GM12892 (cell line): ENCODE results near the gene SHH.

ENCODE experiments used
- POLR2A ChIP-seq: IDR thresholded peaks from 2 replicates; pipeline ENCODE4 v1.6.1; 2011; ENCODE audit warnings: low read depth, low read length, control low read depth
- POLR2AphosphoS5 ChIP-seq: IDR thresholded peaks from 2 replicates; pipeline ENCODE4 v1.6.1; 2011; ENCODE audit warnings: low read depth, low read length, control low read depth

- TF ChIP-seq POLR2AphosphoS5 (no peak), POLR2A (no peak)
These were observed 7.8 kb downstream of the SHH start for GRCh38 chr7:155804431-155804831.
